ENCODE data around the gene ARHGAP11B.
"Not testable (repeated sequence)": the region's sequence is repeated elsewhere in the genome, so short reads cannot be mapped to it uniquely, and the experiment has no call there.

The ARHGAP11B gene

DNA sequence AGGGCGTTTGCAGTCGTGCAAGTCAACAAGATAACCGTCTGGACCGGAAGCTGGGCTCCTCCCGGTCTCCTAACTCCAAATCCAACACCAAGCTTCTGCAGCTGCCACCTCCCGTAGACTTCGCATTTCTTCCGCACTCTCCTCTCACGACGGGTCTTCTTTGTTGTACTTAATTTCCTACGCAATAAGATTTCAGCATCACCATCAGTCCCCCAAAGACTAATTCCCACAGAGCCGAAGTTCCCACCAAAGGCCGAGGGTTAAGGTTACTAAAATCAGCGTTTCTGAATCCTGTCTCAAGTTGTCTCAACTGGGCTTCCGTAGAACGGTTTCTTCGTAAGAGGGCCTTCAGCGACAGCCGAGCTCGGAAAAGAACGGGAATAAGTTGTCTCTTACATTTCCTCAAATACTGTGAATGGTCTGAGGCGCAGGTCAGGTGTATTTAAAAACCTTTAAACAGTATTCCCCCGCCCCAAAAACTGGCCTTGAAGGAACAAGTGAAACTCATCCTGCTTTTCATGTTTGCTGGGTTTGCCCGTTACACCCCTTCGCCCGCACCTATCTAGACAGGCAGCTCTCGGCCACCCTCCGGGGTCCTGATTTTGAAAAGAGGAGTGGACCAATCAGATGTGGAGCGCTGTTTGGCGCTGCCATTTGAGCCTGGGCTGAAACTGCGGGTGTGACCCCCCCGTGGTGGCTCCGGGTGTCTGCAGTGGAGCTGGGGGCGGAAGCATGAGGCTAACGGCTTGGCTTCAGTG lies at the start of gene ARHGAP11B:
Gene ARHGAP11B, plus strand, starts transcription at position 693 of the 758 bp plus-strand sequence.
- peak; percentile 100 for DNase-seq (ENCODE audit: low read depth)

GRCh38 chr15:30579394-30579970 lies 46.4 kb upstream of the ARHGAP11B start:
- not testable (repeated sequence) for DNase-seq (ENCODE audit: low read depth)

- DNase-seq (ENCODE audit: low read depth) = not testable (repeated sequence)
These were observed 45.2 kb upstream of the ARHGAP11B start for GRCh38 chr15:30580716-30581115.

- not testable (repeated sequence) for DNase-seq (ENCODE audit: low read depth)
These were observed 27.0 kb upstream of the ARHGAP11B start for GRCh38 chr15:30598953-30599352.

- DNase-seq (ENCODE audit: low read depth) = not testable (repeated sequence)
These were observed 22.1 kb upstream of the ARHGAP11B start, which contains the start of gene GOLGA8H for GRCh38 chr15:30603796-30604195. Gene GOLGA8H, plus strand, starts transcription at chr15:30604028. Its CDS starts 98 bp downstream, at chr15:30604126.

GRCh38 chr15:30612271-30612670 lies 13.7 kb upstream of the ARHGAP11B start:
- DNase-seq (ENCODE audit: low read depth) = not testable (repeated sequence)

GRCh38 chr15:30621342-30621741 lies 4.6 kb upstream of the ARHGAP11B start:
- not testable (repeated sequence) for DNase-seq (ENCODE audit: low read depth)

DNA sequence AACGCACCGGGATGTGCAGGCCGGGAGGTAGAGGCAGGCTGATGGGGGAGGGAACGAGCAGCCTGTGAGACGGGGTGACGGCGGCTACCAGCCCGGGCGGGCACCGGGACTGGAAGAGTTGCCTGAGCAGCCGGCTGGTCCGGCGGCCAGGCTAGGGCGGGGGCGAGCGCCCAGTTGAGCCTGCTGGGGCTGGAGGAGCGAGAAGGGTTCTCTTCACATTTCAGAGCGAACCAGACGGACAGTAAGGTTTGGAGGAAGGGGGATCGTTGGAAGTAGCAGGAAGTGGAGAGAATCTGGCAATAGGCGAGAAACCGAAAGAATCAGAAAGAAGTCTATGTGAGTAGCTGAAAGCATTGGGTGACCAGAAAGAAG lies 252 bp downstream of the ARHGAP11B start:
- DNase-seq (ENCODE audit: low read depth) = peak; percentile 18

GRCh38 chr15:30626632-30627031 lies 704 bp downstream of the ARHGAP11B start:
- DNase-seq (ENCODE audit: low read depth) = not testable (repeated sequence)

GRCh38 chr15:30650012-30650929 lies 24.3 kb downstream of the ARHGAP11B start:
- no peak for DNase-seq (ENCODE audit: low read depth)

- DNase-seq (ENCODE audit: low read depth) = peak; percentile 36
These were observed 35.2 kb downstream of the ARHGAP11B start for GRCh38 chr15:30661154-30661553.

DNA sequence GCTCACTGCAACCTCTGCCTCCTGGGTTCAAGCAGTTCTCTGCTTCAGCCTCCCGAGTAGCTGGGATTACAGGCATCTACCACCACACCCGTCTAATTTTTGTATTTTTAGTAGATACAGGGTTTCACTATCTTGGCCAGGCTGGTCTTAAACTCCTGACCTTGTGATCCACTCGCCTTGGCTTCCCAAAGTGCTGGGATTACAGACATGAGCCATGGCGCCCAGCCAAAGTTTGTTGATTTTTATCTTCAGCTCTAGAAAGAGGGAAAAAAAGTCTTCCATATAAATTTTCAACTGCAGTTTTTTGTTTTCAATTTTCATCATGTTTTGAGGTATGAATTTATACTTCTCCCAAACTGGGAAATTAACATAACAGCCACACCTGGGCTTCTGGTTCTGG lies 43.7 kb downstream of the ARHGAP11B start:
- peak; percentile 5 for DNase-seq (ENCODE audit: low read depth)

- peak; percentile 46 for DNase-seq (ENCODE audit: low read depth)
These were observed 44.1 kb downstream of the ARHGAP11B start for GRCh38 chr15:30670056-30670455.

- no peak for DNase-seq (ENCODE audit: low read depth)
These were observed 45.4 kb downstream of the ARHGAP11B start for GRCh38 chr15:30671309-30671708.

DNA sequence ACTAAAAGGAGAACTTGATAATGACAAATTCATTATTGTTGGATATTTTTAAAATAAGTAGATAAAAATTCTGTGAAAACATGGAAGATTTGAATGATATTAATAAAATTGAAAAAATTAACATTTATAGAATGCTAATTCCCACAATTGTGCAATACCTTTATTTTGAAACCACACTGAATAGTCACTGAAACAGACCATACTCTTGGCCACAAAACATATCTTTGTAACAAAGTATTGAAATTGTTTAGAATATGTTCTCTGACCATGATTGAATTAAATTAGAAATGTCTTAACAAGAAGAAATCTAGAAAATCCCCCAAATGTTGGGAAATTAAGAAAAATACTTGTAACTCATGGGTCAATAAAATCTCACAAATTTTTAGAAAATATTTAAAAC lies 49.2 kb downstream of the ARHGAP11B start:
- DNase-seq (ENCODE audit: low read depth) = no peak

DNA sequence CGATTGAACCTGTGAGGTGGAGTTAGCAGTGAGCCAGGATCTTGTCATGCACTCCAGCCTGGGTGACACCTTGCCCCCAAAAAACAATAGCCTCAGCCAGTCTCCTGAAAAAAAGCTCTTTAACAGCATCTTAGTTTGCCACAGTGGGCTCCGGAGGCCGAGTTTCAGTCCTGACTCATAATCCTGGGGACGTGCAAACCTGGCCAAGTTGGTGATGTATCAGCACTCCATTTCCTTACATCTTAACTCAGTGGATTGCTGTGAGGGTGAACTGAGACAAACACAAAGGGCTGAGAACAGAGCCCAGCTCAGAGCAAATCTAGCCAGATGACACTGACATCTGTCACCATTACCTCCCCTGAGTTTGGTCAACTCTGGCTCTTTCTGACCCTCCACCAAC lies 50.0 kb downstream of the ARHGAP11B start:
- not testable (repeated sequence) for DNase-seq (ENCODE audit: low read depth)

GRCh38 chr15:30680997-30681396 lies 55.1 kb downstream of the ARHGAP11B start:
- not testable (repeated sequence) for DNase-seq (ENCODE audit: low read depth)

DNA sequence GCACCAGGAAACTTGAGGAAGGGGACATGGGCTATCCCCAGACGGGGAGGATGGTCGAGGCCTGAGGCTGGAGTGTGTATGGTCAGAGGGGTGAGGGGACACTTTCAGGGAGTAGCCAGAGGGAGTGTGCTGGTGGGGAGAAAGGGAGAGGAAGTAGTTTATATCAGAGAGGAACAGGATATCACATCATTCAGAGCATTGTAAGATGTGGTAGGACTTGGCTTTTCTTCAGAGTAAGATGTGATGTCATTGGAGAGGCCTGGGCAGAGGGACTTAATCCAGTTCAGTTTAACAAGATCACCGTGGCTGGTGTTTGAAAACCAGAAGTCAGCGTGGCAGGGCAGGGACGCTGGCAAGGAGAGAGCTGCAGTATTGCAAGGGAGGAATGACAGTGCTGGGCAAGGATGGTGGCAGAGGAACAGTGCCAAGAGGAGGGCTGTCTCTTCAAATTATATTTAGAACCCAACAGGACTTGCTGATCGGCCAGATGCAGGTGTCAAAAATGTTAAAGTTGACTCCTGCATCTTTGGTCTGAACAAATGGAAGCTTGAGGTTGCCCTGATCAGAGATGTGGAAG lies 59.9 kb downstream of the ARHGAP11B start:
- peak; percentile 2 for DNase-seq (ENCODE audit: low read depth)

DNA sequence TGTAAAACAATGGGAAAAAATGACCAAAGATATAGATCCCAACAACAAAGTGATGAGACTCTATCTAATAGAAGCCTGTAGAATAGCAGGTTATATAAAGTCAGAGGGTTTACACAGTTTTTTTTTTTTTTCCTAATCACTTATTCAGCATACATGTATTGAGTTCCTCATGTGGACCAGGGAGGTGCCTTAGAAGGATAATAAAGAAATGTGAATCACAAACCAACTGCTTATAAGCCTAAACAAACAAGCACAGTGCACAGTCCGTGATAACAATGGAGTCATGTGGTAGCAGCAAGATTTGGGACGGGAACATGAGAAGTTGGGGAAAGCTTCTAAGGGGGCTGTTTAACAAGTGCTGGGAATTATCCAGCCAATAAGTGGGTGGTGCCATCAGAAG lies 60.7 kb downstream of the ARHGAP11B start:
- not testable (repeated sequence) for DNase-seq (ENCODE audit: low read depth)

All from myocyte (in vitro differentiated cells).